GM12874 (cell line): ENCODE data around the gene EEA1.

Source experiments
- TF ChIP-seq, protein P1 (sequence below): IDR thresholded peaks from 2 replicates; pipeline ENCODE4 v1.5.1; 2011; ENCODE audit warnings: low read depth, mild to moderate bottlenecking, control low read depth, low read length, moderate library complexity; ENCODE audit not compliant: insufficient read depth

Gene EEA1

DNA sequence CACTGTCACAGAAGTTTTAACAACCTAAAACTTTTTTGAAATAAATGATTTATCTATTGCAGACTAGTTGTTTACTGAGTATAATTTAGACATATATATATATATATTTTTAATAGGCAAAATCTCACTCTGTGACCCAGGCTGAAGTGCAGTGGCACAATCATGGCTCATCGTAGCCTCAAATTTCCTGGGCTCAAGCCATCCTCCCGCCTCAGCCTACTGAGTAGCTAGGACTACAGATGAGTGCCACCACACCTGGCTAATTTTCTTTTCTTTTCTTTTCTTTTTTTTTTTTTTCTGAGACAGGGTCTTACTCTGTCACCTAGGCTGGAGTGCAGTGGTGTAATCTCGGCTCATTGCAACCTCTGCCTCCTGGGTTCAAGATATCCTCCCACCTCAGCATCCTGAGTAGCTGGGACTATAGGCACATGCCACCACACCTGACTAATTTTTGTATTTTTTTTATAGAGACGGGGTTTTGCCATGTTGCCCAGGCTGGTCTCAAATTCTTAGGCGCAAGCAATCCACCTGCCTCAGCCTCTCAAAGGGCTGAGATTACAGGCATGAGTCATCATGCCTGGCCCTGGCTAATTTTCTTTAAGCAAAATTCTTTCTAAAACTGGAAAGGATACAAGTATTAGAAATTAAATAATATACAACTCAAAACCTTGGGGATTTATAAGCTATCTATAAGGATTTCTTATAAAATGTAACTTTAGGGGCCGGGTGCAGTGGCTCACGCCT is 23.1 kb downstream of the EEA1 start:
- TF ChIP-seq, protein P1, sequence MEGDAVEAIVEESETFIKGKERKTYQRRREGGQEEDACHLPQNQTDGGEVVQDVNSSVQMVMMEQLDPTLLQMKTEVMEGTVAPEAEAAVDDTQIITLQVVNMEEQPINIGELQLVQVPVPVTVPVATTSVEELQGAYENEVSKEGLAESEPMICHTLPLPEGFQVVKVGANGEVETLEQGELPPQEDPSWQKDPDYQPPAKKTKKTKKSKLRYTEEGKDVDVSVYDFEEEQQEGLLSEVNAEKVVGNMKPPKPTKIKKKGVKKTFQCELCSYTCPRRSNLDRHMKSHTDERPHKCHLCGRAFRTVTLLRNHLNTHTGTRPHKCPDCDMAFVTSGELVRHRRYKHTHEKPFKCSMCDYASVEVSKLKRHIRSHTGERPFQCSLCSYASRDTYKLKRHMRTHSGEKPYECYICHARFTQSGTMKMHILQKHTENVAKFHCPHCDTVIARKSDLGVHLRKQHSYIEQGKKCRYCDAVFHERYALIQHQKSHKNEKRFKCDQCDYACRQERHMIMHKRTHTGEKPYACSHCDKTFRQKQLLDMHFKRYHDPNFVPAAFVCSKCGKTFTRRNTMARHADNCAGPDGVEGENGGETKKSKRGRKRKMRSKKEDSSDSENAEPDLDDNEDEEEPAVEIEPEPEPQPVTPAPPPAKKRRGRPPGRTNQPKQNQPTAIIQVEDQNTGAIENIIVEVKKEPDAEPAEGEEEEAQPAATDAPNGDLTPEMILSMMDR = no peak

DNA sequence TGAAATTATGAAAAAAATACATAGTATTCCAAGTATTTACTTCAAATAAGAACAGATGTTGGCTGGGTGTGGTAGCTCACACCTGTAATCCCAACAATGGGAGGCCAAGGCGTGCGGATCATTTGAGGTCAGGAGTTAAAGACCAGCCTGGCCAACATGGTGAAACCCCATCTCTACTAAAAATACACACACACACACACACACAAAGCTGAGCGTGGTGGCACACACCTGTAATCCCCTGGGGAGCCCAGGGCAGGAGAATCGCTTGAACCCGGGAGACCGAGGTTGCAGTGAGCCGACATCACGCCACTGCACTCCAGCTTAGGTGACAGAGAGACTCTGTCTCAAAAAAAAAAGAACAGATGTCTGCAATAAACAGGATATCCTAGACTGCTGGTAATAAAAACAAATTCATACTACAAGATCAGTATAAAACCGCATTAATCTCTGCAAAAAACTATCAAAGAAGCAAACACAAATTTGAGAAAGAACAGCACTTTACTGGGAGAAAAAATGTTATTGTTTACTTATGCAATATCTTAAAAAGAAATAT is 23.8 kb downstream of the EEA1 start:
- TF ChIP-seq, protein P1 = no peak

DNA sequence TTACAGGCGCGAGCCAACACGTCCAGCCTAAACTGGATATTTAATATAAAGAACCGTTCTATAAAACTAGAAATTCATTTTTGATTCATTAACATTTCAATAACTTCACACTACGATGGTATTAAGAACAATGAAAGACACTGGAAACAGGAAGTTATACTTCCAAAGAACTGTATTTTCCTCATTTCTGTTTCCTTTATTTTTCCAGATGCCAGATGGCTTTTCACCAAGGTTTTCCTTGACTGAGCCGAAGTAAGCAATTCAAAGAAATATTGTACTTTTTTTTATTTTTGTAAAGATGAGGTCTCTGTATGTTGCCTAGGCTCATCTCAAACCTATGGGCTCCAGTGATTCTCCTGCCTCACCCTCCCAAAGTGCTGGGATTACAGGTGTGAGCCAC is 28.2 kb downstream of the EEA1 start:
- TF ChIP-seq, protein P1 = no peak

DNA sequence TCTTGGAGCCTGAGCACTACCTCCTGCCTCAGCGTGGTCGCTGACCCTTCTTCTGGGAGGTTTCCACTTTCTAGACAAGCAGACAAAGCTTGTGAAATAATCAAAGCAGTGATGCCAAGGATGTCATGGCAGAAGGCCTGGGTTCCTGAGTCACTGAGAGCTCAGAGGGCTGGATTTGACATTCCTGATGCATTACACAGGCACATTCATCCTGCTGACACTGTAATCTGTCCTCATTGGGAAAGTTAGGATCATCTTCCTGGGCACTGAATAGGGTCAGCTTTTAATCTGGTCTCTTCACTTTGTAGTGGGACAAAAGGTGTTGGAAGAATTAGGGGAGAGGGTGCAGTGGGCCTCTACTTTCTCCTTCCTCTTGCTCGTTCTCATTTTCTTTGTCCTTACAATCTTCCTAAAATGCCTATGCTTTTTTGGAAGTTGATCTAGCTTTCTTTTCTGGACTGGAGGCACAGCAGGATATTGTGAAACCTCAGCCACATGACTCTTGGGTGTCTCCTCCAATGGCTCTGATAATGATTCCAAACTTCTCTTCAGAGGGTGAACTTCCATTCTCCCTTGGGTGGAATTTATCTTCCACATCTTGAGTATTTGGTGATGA is 29.6 kb downstream of the EEA1 start:
- TF ChIP-seq, protein P1 = no peak

DNA sequence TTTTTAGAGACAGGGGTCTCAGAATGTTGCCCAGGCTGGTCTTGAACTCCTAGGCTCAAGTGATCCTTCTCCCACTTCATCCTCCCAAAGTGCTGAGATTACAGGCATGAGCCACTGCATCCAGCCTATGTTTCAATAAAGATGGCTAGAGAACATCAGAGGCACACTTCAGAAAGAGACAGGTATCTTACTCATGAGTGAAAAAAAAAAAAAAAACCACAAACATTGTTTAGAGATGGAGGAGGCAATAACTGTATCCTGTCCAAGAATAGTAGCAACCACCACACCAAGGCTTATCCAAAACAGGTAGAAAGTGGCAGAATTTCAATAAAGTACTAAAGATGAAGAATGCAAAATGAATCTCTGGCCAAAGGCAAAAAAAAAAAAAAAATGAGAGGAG is 30.3 kb downstream of the EEA1 start:
- TF ChIP-seq, protein P1 = no peak

DNA sequence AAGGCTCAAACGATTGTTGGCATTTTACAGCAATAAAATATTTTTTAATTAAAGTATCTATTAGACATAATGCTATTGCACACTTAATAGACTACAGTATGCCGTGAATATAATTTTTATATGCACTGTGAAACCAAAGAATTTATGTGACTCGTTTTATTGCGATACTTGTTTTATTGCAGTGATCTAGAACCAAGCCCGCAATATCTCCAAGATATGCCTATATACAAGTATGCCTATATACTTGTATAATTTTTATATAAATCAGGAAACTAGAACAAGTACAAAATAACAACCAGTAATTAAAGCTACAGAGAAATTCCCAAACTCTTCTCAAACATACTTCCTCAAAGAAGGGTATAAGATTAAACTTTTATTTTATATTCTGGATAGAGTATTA is 31.3 kb downstream of the EEA1 start:
- TF ChIP-seq, protein P1 = no peak

DNA sequence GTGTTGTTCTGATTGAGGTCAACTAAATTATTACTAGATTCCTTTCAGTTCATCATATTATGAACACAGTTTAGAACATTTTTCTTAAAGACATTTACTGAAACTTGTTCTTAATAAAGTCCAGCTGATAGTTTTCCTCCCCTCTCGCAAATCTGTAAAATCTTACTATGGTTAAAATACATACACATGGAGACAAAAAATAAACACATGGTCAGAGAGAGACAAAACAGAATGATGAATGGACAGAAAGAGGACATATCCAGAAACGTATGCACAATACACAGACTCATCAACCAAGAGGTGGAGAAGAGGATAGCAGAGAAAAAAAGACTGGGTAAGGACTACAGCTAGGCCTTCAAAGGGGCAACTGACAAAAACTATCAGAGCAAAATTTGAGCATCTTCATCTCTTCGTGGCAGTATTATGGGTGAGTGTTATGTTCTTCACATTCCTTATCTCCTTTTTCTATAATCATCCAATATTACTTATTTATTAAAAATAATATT is 38.4 kb downstream of the EEA1 start:
- TF ChIP-seq, protein P1 = no peak
